GM10248 (cell line): ENCODE measurements around the gene DLX5.

Experiments
- CTCF ChIA-PET: fragments of 300-600 bp; sonication (Branson Sonifier 250); formaldehyde crosslinking; extraction: SDS; loops from one replicate; lab custom pipeline; 2021; ENCODE audit warnings: antibody characterized with exemption; lab: Yijun Ruan, JAX
- POLR2A ChIA-PET: fragments of 350-650 bp; sonication (Branson Sonifier 250); formaldehyde crosslinking; extraction: SDS; loops from one replicate; lab custom pipeline; 2020; ENCODE audit warnings: antibody characterized with exemption; lab: Yijun Ruan, JAX
- DNase-seq: peaks from one replicate; pipeline ENCODE4 v3.0.0; 2012; ENCODE audit errors: extremely low spot score
- TF ChIP-seq, protein P1 (sequence below): IDR thresholded peaks from 2 replicates; pipeline ENCODE4 v1.5.1; 2012; ENCODE audit warnings: mild to moderate bottlenecking, low read depth; ENCODE audit errors: extremely low read depth, missing control alignments, control extremely low read depth

The DLX5 gene

DNA sequence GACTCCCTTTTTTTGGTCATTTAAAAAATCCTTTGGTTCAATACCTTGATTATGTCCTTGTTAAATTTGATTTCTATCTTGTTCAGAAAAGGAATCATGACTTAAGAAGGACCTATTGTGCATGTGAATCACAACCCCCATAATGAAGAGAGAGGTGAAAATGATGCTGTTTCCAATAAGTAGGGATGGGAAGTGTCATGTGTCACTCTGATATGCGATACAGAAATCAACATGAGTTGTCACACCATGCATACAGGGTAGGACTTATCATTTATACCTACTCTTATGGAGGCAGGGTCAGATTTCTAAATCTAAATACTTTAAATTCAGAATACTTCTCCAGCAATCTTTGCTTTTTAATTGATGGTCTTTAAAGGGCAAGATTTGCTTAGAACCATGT lies 38.6 kb downstream of the DLX5 start:
- no peak for DNase-seq
- TF ChIP-seq, protein P1, sequence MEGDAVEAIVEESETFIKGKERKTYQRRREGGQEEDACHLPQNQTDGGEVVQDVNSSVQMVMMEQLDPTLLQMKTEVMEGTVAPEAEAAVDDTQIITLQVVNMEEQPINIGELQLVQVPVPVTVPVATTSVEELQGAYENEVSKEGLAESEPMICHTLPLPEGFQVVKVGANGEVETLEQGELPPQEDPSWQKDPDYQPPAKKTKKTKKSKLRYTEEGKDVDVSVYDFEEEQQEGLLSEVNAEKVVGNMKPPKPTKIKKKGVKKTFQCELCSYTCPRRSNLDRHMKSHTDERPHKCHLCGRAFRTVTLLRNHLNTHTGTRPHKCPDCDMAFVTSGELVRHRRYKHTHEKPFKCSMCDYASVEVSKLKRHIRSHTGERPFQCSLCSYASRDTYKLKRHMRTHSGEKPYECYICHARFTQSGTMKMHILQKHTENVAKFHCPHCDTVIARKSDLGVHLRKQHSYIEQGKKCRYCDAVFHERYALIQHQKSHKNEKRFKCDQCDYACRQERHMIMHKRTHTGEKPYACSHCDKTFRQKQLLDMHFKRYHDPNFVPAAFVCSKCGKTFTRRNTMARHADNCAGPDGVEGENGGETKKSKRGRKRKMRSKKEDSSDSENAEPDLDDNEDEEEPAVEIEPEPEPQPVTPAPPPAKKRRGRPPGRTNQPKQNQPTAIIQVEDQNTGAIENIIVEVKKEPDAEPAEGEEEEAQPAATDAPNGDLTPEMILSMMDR = no peak
- POLR2A ChIA-PET = no interaction called here
- CTCF ChIA-PET = no interaction called here

DNA sequence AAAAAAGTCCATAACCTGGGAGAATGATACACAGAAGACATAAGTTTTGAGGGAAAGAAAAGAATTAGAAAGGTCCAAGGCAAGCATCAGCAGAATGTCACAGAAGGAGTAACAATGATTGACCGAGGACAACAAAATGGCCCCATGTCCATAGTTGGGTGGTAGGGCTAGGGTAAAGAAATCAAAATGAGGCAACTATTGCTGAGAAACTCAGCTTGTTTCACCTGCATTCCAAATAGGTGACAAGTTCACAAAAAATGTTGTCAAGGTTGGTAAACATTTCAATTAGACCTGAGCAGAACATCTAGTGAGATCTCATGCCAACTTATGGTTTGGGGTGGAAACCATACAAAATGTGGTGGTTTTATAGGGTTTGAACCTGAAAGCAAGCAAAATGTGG lies 42.0 kb downstream of the DLX5 start:
- DNase-seq = no peak
- TF ChIP-seq, protein P1 = no peak
- ChIA-PET CTCF (interaction anchor here (1.2 kb wide), 1 partner anchor 10 kb away, joined by 3 read pairs; no protein-coding TSS in a partner anchor), POLR2A (interaction anchor here (0.5 kb wide), 1 partner anchor 23 kb away, joined by 4 read pairs; no protein-coding TSS in a partner anchor)

DNA sequence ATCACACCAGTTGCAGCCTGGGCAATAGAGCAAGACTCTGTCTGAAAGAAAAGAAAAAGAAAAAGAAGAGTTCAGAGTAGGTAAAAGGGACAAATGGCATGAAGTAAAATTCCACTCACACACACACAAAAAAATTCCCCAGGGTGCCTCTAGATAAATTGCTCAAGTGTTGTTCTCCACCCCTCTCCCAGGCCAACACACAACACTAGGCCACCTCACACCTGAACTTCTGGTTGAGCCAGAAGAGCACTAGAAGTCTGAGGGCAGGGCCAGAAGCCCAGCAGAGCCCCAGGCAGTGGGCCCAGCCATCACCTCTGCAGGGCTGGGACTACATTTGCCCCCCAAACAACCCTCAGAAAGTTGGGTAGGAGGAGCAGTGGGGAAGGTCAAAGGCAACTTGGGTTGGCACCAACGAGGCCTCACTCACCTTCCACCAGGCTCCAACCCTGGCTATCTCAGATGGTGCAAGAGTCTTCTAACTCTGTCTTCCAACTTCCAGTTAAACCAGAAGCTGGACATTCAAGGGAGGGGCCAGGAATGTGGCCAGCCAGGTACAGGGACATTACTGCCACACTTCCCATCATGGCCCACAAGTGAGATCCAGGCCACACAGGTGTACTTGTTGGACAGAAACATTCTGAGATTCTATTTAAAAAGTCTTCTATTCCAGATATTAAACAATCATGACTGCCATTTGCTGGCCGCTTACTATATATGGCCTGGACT lies 44.9 kb downstream of the DLX5 start:
- POLR2A ChIA-PET = no interaction called here
- no peak for DNase-seq
- TF ChIP-seq, protein P1 = no peak
- CTCF ChIA-PET = interaction anchor here (0.8 kb wide), 1 partner anchor 13 kb away, joined by 3 read pairs; no protein-coding TSS in a partner anchor

DNA sequence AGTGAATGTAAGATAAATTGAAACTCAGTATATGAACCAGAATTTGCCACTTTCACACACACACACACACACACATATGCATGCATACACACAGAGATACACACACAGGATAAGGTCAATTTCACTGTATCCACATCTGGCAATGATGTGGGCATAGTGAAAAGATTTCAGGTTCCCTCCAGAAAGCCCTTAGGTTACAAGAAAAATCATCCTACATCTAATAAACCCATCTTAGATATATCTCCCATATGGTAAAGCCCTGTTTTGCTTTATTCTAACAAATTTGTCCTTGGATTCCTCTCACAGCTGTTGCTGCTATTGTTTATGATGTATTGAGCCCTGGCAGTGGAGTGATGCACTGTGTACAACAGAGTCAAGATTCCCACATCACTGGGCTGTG lies 47.2 kb downstream of the DLX5 start:
- no peak for DNase-seq
- ChIA-PET CTCF (no interaction called here), POLR2A (no interaction called here)
- TF ChIP-seq, protein P1 = no peak

DNA sequence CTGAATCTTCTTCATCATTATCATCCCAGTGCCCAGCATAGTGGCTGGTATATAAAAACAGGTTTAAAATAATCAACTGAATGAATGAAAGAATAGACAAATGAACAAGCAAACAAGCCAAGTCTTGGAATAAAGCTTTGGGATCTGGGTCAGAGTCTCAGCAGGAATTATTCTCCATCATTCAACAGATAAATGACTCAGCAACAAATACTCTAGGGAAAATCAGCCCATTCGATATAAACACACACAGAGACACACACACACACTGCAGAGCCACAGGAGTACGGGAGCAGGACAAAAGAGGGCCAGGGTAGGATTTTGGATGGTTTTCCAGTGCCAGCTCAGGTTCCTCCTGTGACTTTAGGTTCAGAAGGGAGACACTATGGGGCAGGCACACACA lies 48.5 kb downstream of the DLX5 start:
- CTCF ChIA-PET = interaction anchor here (1.3 kb wide), 1 partner anchor 52 kb away, joined by 3 read pairs; no protein-coding TSS in a partner anchor
- POLR2A ChIA-PET = no interaction called here
- no peak for DNase-seq
- TF ChIP-seq, protein P1 = no peak

DNA sequence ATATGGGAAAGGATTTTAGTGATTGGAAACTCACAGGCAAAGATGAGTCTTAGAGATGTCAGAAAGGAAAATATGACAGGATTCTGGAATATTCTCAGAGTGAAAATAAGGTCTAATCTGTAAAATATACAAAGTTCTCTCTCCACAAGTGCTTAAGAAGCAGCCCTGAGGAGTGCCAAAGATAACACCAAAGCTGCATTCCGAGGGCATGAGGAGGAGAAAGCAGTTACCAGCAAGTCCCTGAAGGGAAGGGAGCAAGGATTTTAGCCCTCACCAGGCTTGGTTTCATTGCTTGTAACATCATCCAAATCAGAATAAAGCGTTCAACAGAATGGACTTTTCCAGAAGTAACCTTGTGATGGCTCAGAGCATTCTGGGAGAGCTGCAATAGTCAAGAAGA lies 50.6 kb downstream of the DLX5 start:
- TF ChIP-seq, protein P1 = no peak
- DNase-seq = no peak
- ChIA-PET POLR2A (no interaction called here), CTCF (no interaction called here)

DNA sequence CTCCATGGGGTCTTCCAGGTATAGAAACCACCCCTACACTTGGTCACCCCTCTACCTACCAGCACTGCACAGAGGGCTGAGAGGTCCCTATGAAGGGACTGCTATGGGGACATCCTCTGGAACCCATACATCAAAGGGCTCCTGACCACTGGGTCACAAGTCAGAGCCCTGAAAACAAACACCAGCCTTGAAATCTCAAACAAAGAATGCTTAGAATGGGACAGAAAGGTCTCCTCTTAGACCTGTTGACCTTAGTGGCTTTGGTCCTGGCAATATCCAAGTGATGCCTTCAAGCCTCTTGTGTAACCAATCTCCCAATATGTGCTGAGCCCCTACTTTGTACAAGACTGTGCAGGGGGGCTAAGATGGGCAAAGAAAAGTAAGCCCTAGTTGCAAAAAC lies 53.9 kb downstream of the DLX5 start:
- CTCF ChIA-PET = no interaction called here
- TF ChIP-seq, protein P1 = no peak
- DNase-seq = no peak
- POLR2A ChIA-PET = no interaction called here
